AG09309 (cell line): Measurements from ENCODE around the gene ELMO1.

Experiments used
- DNase-seq: peaks from one replicate; pipeline ENCODE4 v3.0.0-alpha.2; 2010; ENCODE audit warnings: low read depth
- H3K4me3 ChIP-seq: 2 replicates; pipeline ENCODE4 v1.5.1; 2011; ENCODE audit warnings: mild to moderate bottlenecking, low read depth, low read length, moderate library complexity; ENCODE audit not compliant: control insufficient read depth
- CTCF ChIP-seq: IDR thresholded peaks from 2 replicates; pipeline ENCODE4 v1.5.1; 2011; ENCODE audit warnings: mild to moderate bottlenecking, low read depth, low read length, inconsistent platforms; ENCODE audit not compliant: insufficient read depth, control insufficient read depth; ENCODE audit errors: missing control alignments

The ELMO1 gene

GRCh38 chr7:37000511-37000910 lies 448.2 kb downstream of the ELMO1 start:
- no peak for TF ChIP-seq CTCF
- no peak overlapping the region for H3K4me3 ChIP-seq
- DNase-seq = no peak

GRCh38 chr7:36999626-37000485 lies 448.8 kb downstream of the ELMO1 start:
- no peak overlapping the region for H3K4me3 ChIP-seq
- no peak for DNase-seq
- no peak for TF ChIP-seq CTCF

GRCh38 chr7:36995776-36996175 lies 452.9 kb downstream of the ELMO1 start:
- H3K4me3 ChIP-seq = no peak overlapping the region
- DNase-seq = no peak
- TF ChIP-seq CTCF = no peak

- H3K4me3 ChIP-seq = no peak overlapping the region
- DNase-seq = no peak
- no peak for TF ChIP-seq CTCF
These were observed 454.1 kb downstream of the ELMO1 start for GRCh38 chr7:36994456-36995112.

DNA sequence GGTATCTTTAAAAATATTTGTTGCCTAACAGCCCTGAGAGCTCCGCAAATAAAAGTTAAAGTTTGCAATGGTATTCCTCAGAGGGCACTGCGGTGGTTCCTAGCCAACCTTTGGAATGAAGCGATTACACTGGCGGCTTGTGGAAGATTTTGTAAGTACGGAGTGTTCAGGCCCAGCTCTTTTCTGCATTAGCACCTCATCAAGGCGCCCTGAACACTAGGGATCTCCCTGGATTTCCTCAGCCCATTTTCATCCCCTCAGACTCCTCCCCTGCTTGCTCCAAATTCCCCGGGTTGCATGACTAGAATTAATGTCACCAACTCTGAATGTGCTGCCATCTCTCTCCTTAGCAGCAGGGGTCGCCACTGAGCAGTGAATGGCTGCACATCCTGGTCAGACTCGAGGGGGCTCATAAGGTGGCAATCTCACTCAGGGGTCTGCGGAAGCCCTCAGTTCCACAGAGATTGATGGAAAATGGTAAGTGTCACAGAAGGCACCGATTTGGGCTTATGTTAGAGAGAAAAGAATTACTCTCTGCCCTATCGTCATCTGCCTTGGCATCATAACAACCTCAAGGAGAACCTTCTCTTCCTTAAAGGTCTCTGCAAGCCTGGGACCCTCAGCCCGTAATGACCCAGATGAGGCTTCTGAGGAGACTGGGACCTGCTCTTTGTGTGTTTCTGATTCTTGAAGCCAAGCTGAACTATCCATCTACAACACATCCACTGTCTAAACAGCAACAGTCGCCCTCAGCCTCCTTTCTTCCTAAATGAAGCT lies 461.5 kb downstream of the ELMO1 start:
- H3K4me3 ChIP-seq = no peak overlapping the region
- no peak for DNase-seq
- TF ChIP-seq CTCF = peak; percentile 96

DNA sequence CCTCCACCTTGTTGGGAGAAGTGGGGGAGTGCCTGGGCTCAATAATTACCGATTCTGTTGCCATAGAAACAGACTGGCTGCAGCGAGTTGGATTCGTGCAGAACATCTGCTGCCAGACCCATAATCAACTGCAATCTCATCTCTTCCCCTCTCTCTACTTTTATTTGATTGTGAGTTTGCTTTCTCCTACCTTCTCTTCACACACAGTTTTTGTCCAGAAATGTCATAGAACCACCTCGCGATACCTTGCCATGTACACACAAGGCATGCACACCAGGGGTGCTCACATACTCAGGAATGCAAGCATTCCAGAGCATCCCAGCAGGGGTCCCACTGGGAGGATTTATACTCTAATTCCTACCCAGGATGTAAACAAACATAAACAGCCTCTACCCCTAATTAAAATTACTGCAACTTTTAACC lies 462.1 kb downstream of the ELMO1 start:
- DNase-seq = no peak
- H3K4me3 ChIP-seq = no peak overlapping the region
- no peak for TF ChIP-seq CTCF
